Fibroblast of skin of back (primary cell): ENCODE data around the gene RNF207.

Experiments used
- DNase-seq: peaks from one replicate; pipeline ENCODE4 v3.0.0-alpha.2; 2013

RNF207 gene

GRCh38 chr1:6269720-6270400 lies 63.9 kb downstream of the RNF207 start:
- DNase-seq = peak; percentile 39

GRCh38 chr1:6270401-6270800 lies 64.5 kb downstream of the RNF207 start:
- DNase-seq = no peak
